ENCODE measurements around the gene DLGAP1. TPM values are rescaled to one million over a fixed set of nuclear protein-coding genes. Genes with fewer than 3 reads are reported as not detected.

DLGAP1 gene
- total and polyA plus RNA-seq, 10 of the 15 experiments (the other 5 are each of a cell fraction or from before 2014, with no cell fraction given), result 0.23 to 27.6 (median 1.9) TPM

- Histone ChIP-seq H3K9me3 (replicated peaks; ENCODE audit: control insufficient read depth, insufficient read depth, low read length) (no peaks in the 10 kb centered on the region), H3K79me2 (ENCODE audit: control insufficient read depth, insufficient read depth, low read length) (no peaks in the 10 kb centered on the region), H3K4me2 (ENCODE audit: control insufficient read depth, insufficient read depth) (no peak overlapping the region), H3K27ac (ENCODE audit: control insufficient read depth, insufficient read depth) (no peak overlapping the region), H3K36me3 (ENCODE audit: control insufficient read depth in 2 of 2, insufficient read depth in 2 of 2, low read length in 1 of 2) (no peaks in the 10 kb centered on the region), H3K27me3 (replicated peaks in 1 of 2; ENCODE audit: control insufficient read depth in 2 of 2, insufficient read depth in 2 of 2, low read length in 1 of 2) (no peaks in the 10 kb centered on the region), H3K9ac (ENCODE audit: control insufficient read depth, insufficient read depth, low read length) (no peak overlapping the region), H4K20me1 (ENCODE audit: control insufficient read depth, insufficient read depth) (no peaks in the 10 kb centered on the region), H2AFZ (ENCODE audit: control insufficient read depth, low read depth, low read length) (no peak overlapping the region), H3K4me1 (ENCODE audit: control insufficient read depth, insufficient read depth, low read length) (peaks cover 15% of the 10 kb centered on the region), H3K4me3 (no peak overlapping the region)
- intact Hi-C loops (cut with micrococcal nuclease; ENCODE audit: unreplicated experiment), result loop anchor here (10.0 kb wide), 1 partner anchor 434 kb away; no protein-coding TSS in a partner anchor
- ATAC-seq (no peak), FAIRE-seq (no peak), DNase-seq (ENCODE audit: low read depth, low spot score) (no peak)
- no TSS peak for BruUV-seq (replicated peaks)
- ChIA-PET RAD21 (ENCODE audit: unreplicated experiment) (no interaction called here), POLR2A (no interaction called here), CTCF (interaction anchor here (0.6 to 4.9 kb wide), 3 partner anchors 13 to 109 kb away, joined by 3 to 44 read pairs (median 10); no protein-coding TSS in a partner anchor), SMC1A (ENCODE audit: uncharacterized antibody, unreplicated experiment) (interaction anchor here (4.1 to 4.5 kb wide), 2 partner anchors 13 to 58 kb away, joined by 16 to 36 read pairs; no protein-coding TSS in a partner anchor)
- 84% methylated on average over 4 of the region's 4 CpGs for WGBS (ENCODE audit: insufficient coverage, insufficient replicate concordance, low lambda C conversion rate, missing lambda C conversion rate)
- in situ Hi-C loops (cut with MboI), result no loop called here
- no peak for TF ChIP-seq CREM (IDR thresholded peaks at IDR 0.05; ENCODE audit: low read depth)
- no peak for TF ChIP-seq HDAC2 (IDR thresholded peaks at IDR 0.05)
- TF ChIP-seq SMAD5 (IDR thresholded peaks at IDR 0.05; ENCODE audit: low read depth), result no peak
- no peak for TF ChIP-seq ZNF274 (IDR thresholded peaks at IDR 0.05; ENCODE audit: insufficient read depth, insufficient read length)
- no peak for TF ChIP-seq CBFB (IDR thresholded peaks at IDR 0.05; ENCODE audit: low read depth)
- no peak for TF ChIP-seq SIX5 (IDR thresholded peaks at IDR 0.05; ENCODE audit: low read depth, low read length, severe bottlenecking)
- TF ChIP-seq NFYB (IDR thresholded peaks at IDR 0.05; ENCODE audit: insufficient read depth, low read depth, low read length), result no peak
- TF ChIP-seq ATF2 (IDR thresholded peaks at IDR 0.05; ENCODE audit: low read length), result no peak
- TF ChIP-seq, protein P1, sequence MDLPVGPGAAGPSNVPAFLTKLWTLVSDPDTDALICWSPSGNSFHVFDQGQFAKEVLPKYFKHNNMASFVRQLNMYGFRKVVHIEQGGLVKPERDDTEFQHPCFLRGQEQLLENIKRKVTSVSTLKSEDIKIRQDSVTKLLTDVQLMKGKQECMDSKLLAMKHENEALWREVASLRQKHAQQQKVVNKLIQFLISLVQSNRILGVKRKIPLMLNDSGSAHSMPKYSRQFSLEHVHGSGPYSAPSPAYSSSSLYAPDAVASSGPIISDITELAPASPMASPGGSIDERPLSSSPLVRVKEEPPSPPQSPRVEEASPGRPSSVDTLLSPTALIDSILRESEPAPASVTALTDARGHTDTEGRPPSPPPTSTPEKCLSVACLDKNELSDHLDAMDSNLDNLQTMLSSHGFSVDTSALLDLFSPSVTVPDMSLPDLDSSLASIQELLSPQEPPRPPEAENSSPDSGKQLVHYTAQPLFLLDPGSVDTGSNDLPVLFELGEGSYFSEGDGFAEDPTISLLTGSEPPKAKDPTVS (IDR thresholded peaks at IDR 0.05; ENCODE audit: low read depth, low read length), result no peak
- TF ChIP-seq, protein P2, sequence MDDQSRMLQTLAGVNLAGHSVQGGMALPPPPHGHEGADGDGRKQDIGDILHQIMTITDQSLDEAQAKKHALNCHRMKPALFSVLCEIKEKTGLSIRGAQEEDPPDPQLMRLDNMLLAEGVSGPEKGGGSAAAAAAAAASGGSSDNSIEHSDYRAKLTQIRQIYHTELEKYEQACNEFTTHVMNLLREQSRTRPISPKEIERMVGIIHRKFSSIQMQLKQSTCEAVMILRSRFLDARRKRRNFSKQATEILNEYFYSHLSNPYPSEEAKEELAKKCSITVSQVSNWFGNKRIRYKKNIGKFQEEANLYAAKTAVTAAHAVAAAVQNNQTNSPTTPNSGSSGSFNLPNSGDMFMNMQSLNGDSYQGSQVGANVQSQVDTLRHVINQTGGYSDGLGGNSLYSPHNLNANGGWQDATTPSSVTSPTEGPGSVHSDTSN (IDR thresholded peaks at IDR 0.05; ENCODE audit: insufficient replicate concordance, low read depth, low read length), result no peak
- no peak for TF ChIP-seq CUX1 (IDR thresholded peaks at IDR 0.05; ENCODE audit: insufficient replicate concordance, low read depth, low read length)
- TF ChIP-seq EZH2 (IDR thresholded peaks at IDR 0.05; ENCODE audit: borderline replicate concordance, control insufficient read depth, low read depth, low read length), result no peak
- no peak for TF ChIP-seq SIN3A (IDR thresholded peaks at IDR 0.05; ENCODE audit: low read depth, low read length)
- TF ChIP-seq E2F4 (IDR thresholded peaks at IDR 0.05; ENCODE audit: low read depth, low read length), result no peak
- TF ChIP-seq NBN (IDR thresholded peaks at IDR 0.05), result no peak
Measured at GRCh38 chr18:3608488-3608887, 846.6 kb downstream of the DLGAP1 start.
